ENCODE results near the gene MAPK10.

The MAPK10 gene

DNA sequence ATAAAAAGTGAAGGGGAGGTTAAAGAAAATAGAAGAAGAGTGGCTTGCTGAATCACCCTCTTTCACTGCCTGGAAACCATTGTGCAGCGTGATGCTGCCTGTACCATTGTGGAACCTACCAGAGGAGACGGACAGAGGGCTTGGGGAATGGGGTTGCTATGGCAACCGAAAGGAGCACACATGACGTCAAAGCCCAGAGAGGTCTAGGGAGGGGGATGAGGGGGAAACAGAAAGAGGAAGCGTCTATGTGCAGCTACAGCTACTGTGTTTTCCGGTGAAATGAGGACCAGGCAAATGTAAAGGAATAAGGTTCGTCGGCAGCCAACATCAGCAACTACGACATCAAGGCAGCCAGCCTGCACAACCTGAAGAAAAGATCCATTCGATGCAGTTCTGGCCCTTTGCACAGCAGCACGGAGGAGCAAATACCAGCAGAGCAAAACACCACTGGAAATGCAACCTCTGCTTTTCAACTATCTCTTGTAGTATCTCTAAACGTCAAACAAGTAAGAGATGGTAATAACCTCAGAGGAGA lies at the start of gene MAPK10:
TSS of gene MAPK10 (minus strand) at position 110 of the 535 bp plus-strand sequence.
- no peak for DNase-seq (ENCODE audit: low read depth in 2 of 2, low spot score in 1 of 2)

DNA sequence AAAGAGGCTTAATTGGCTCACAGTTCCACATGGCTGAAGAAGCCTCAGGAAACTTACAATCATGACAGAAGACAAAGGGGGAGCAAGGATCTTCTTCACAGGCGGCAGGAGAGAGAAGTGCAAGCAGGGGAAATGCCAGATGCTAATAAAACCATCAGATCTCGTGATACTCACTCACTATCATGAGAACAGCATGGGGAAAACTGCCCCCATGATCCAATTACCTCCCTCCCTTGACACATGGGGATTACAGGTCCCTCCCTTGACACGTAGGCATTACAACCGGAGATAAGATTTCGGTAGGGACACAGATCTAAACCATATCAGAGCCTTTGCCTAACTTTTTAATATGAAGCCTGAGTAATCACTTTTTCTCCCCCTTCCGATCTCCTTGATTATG lies 43.7 kb upstream of the MAPK10 start:
- DNase-seq (ENCODE audit: low read depth in 2 of 2, low spot score in 1 of 2) = no peak

DNA sequence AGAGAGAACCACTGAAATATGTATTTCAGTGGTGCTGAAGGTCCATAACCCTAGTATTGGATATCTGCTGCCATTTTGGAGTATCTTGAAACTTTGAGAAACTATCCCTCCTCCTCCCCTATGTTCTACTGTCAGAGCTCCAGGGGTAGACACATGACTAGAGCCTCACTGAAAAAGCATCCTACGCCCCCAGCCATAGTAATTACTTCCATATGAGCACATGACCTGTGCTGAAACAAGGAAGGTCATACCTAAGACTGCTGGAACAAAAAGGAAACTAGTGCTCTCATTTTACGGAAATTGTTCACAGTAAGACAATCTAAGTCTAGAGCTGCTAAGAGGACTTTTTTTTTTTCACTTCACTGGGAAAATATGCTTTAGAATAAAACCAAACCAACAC lies 42.0 kb upstream of the MAPK10 start:
- DNase-seq (ENCODE audit: low read depth in 2 of 2, low spot score in 1 of 2) = no peak

DNA sequence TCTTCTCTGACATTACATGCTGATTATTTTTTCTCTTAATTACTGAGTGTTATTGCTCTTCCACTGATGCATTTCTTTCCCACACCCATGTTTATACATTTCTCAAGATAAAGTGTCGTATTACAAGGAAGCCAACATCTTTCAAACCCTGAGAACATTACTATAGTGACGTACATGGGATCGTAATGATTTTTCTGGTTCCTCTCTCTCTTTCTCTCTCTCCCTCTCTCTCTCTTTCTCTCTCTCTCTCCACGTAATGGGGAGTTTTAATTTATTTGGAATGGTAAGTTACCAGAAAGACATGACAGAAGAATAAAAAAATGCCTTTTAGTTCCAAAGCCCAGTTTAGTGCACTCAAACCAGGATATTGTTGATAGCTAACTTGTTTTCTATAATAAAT lies 40.4 kb upstream of the MAPK10 start:
- DNase-seq (ENCODE audit: low read depth in 2 of 2, low spot score in 1 of 2) = no peak

DNA sequence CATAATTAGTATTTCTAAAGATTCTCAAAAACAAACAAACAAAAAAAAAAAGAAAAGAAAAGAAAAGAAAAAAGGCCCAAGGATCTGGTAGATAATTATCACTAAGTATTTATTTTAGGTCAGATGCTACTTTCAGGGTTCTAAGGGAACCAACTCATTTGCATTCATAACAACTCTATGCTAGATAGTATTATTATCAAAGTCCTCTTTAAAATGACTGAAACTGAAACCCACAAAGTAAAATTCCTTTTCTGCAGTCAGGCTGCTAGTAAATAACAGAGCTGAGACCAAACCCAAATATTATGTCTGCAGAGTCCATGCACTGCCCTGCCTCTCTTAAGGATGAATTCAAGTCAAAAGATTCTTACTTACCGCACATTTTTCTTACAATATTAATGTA lies 38.3 kb upstream of the MAPK10 start:
- no peak for DNase-seq (ENCODE audit: low read depth in 2 of 2, low spot score in 1 of 2)

DNA sequence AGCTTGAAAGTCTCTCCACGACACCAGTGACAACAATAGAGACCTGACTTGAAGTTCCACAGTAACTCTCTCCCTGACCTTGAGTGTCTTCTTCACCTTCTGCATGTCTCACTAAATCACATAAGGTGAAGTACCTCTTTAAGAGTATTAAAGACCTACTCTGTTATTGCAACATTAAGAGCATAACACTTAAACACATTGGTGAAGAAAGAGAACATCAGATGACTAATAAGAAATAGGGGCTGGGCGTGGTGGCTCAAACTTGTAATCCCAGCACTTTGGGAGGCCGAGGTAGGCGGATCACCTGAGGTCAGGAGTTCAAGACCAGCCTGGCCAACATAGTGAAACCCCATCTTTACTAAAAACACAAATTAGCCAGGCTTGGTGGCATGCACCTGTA lies 33.9 kb upstream of the MAPK10 start:
- no peak for DNase-seq (ENCODE audit: low read depth in 2 of 2, low spot score in 1 of 2)

DNA sequence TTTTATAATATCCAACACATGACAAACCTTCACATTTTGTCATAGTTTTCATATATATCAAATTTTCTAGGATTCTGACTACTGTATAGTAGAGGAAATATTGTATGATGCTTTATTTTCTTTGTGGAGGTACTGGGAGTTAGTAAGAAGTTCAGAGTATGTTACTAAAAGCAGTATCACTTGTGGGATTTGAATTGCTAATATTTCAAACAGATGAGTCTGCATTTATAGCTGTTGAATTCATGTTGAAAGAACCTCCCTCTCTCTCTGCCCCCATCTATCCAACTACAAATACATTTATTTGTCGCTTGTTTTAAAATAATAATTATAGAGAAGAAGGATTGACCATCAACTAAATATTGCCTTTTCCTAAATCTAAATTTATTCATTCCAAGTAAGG lies 29.8 kb upstream of the MAPK10 start:
- DNase-seq (ENCODE audit: low read depth in 2 of 2, low spot score in 1 of 2) = no peak

DNA sequence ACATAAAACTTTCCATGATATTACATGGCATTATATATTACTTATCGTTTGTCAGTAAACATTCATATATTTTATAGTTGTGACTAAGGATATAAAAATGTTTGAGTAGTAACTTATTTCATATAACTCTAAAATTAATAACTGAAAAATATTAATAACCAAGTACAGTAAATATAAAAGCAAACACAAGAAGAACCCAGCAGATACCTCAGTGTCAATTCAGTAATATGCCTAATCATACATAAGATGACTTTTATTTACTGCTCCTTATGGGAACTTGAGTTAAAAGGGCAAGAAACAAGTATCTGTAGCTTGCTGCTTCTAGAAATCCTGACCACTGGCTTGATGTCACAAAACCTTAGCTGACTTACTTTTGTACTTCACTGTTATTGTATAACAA lies 28.4 kb upstream of the MAPK10 start:
- no peak for DNase-seq (ENCODE audit: low read depth in 2 of 2, low spot score in 1 of 2)

DNA sequence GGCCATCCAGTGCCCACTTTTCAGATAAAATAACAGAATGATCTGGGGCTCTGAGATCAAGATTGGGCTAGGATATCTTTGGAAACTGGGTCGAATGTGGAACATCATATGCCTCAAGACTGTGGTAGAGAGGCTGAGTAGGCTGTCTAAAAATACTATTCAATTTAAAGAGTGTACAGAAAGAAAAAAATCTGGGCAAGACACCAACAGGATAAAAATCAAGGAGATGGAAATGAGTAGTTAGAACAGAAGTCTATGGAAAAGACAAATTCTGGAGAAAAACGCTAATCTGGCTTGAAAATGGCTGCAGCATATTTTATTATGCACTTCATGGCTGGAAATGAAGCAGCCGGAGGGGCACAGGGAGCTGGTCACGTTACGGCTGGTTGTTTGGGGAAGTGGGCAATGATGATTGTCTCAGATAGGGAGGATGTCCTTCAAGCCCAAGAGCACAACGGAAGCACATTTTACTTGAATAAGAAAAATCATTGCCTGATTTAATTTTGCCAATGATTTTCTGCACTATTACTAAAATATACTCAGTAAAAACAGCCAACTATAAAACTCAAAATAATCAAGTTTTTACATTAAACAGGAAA lies 27.1 kb upstream of the MAPK10 start:
- no peak for DNase-seq (ENCODE audit: low read depth in 2 of 2, low spot score in 1 of 2)

DNA sequence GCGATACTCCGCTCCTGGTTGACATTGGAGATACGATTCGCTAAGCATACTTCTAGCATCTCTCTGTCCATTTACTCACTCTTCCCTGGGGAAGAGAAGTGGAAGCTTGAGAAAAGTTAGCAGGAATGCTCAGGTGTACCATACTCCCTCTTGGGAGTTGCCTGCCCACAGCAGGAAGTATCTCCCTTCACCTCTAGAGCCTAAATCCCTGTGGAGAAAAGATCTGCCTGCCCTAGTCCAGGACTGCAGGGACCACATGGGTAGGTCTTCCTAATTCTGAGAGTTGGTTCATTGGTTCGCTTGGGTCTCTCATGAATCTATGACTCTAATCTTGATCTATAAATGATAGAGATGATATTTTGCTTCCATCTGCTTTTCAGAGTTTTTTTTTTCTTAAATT lies 26.3 kb upstream of the MAPK10 start:
- DNase-seq (ENCODE audit: low read depth in 2 of 2, low spot score in 1 of 2) = no peak

DNA sequence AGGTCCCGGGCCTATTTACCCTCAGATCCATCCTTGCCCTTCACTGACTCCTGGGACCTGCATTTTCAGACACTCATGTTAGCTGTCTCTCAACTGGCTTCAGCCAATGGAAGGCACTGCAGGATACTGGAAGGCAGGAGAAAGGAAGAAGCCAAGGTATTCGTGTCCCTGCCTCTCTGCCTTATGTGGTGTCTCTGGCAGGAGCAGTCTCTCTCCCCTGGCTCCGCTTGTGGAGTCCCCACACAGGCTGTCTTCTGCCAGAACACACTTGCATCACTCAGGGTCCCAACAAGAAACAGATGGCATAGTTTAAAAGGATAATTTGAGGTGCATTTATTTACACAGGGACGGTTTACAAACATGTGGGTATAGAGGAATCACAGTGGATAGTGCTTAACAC lies 21.6 kb upstream of the MAPK10 start:
- no peak for DNase-seq (ENCODE audit: low read depth in 2 of 2, low spot score in 1 of 2)

DNA sequence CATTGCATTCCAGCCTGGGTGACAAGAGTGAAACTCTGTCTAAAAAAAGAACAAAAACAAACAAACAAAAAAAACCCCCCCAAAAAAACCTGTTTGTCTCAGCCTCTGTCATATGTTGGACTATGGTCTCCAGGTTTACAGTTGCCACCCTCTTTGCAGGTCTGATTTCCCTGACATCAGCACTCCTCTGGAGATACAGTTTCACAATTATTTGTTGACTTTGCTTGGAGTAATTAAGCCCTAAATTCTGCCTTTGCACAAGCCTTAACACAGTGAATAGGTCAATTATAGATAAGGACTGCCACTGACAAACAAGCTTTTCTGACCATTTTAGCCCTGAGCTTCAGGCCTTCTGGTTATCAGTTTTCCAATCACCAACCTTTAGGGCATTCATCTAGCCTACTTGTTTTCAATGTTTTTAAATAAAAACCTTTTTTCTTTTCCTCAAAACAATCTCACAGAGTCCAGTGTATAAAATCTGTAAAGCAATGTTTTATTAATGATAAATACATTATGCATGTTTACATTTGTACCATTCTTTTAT lies 20.4 kb upstream of the MAPK10 start:
- DNase-seq (ENCODE audit: low read depth in 2 of 2, low spot score in 1 of 2) = no peak

DNA sequence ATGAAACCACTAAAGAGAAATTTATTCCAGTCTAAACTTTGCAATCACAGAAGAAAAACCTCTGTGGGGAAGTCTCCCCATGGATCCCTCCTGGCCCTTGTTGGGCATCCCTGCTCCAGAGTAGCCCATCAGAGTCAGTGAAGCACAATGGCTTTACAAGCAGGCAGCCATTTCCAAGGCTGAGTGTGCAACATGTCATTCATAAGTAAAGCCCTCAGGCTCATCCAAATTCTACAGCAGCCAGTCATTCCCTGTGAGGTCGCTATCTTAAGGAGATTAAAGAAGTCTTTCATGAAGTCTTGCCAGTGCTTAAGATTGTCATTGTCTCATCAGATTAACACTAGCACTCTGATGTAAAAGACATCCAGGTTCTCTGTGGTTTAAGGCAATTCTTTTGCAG lies 17.0 kb upstream of the MAPK10 start:
- no peak for DNase-seq (ENCODE audit: low read depth in 2 of 2, low spot score in 1 of 2)

DNA sequence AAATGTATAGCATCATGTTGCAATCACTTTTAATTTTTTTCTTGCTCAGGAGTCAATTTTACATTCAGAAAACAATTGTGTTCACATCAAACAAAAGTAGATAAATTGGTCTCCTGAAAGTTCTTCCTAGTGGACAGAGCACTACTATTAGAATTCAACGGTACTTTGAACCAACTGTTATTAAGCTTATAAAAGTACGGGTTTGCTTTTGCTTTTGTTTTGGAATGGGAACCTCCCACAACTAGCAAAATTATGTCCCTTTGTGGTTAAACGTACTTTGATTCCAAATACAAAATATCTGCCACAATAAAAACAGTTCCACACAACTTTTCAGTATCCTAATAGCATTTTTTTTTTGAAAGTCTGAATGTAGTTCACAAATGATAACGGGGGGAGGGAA lies 8.6 kb upstream of the MAPK10 start:
- DNase-seq (ENCODE audit: low read depth in 2 of 2, low spot score in 1 of 2) = no peak

DNA sequence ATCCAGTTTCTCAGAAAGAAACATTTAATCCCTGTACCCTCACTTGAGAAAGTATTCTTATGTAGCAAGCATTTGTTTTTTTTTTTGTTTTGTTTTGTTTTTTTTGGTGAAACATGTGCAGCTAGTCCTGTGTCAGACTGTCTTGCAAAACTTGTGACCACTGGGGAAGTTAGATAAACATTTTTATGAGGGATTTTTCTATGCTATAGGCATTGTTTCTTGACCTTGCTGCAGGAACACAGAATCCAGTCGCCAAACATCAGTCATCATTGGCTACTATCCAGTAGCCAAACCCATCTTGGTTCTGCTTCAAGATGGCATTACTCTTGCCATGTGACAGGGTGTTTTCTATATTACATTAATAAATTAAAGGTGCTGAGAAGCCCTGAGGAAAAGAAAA lies 7.7 kb upstream of the MAPK10 start:
- DNase-seq (ENCODE audit: low read depth in 2 of 2, low spot score in 1 of 2) = no peak

DNA sequence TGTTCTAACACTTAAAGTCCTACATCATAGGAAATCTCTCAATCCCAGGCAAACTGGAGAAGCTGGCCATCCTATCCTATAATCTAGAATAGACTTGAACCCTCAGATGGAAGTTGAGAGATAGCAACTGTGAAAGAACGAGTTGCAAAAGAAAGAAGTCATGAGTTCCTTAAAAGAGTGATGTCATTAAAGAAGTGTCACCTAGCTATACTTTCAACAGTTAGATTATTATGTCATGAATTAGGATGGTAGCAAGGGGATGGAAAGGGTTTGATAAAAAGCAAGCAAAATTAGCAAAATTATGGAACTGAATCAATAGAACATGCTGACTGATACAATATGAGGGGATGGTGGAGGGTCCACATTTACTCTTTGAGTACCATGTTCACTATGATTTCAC lies 7.1 kb upstream of the MAPK10 start:
- DNase-seq (ENCODE audit: low read depth in 2 of 2, low spot score in 1 of 2) = no peak

DNA sequence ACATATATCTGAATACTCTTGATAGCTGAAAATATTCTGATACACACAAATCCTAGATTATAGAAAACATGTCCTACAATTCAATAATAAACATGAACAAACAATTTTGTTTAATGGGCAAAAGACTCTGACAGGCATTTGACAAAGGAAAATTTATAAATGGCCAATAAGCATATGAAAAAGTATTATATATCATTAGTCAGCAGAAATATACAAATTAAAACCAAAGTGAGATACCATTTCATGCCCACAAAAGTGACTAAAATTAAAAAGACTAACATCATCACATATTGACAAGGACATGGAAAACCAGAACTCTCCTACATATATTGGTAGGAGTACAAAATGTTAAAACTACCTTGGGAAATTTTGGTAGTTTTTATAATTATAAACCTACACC lies 2.7 kb upstream of the MAPK10 start:
- DNase-seq (ENCODE audit: low read depth in 2 of 2, low spot score in 1 of 2) = no peak

DNA sequence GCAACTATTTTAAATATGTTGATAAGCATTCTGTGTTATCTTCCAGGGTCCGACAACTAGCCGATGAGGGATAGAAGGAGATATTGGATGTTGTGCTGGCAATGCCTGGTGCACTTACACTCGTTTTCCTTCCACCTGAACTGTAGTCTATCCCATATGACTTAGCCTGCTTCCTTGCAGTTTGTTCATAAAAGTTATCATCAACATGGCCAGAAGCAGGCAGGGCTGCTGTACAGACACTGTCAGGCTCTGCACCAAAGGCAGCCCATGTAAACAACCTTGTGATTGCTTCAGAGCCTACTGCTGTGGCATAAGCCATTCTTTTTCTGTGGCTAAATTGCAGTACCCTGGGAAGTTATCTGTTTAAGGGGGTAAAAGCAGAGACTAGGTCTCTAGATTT lies 1.6 kb downstream of the MAPK10 start:
- no peak for DNase-seq (ENCODE audit: low read depth in 2 of 2, low spot score in 1 of 2)

DNA sequence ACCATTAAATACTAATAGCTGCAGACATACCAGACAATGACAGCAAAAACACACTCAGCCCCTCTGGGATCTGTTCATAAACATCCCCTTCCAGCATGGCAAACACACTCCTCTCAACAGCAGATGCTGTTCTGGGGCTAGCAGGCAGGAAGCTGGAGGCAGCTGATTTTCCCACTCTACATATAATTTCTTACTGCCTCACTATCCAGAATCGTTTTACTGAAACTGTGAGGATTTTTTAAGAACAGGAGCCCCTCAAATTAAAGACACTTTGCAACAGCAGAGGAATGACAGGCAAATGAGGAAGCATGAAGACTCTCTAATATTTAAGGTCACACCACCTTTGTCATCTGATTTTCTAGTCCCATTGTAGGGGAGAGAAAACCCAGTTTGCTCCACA lies 2.2 kb downstream of the MAPK10 start:
- no peak for DNase-seq (ENCODE audit: low read depth in 2 of 2, low spot score in 1 of 2)

DNA sequence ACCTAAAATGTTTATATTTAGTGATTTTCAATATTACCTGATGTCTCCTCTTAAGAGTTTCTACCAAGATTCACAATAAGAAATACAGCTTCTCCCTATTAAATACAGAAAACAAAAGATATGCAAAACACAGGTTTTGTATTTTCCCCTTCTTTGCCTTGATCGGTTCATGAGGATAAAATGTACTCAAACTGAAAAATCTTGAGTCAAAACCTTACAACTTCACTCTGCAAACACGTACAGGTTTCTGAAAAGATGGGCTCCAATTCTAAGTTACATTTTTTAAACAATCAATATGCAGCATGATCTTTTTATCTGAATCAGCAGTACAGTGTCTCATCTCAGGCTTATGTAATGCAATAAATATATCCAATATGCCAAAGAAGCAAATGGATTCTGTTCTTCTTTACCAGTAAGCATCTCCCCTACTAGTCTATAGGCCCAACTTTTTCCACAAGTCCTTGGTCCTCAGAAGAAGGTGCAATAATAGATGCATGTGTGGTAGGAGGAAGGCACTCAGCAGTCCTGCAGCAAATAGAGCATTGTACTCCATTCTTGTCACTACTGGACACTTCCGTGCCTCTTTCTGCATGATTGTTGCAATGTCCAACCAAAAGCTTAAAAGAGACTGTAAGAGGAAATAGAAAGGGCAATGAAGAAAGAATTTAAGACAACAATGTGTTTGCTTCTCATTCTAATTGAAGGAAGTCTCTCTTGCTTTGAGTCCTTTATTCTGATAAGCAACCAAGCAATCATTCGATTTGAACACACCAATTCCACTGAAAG lies 3.2 kb downstream of the MAPK10 start:
- no peak for DNase-seq (ENCODE audit: low read depth in 2 of 2, low spot score in 1 of 2)

DNA sequence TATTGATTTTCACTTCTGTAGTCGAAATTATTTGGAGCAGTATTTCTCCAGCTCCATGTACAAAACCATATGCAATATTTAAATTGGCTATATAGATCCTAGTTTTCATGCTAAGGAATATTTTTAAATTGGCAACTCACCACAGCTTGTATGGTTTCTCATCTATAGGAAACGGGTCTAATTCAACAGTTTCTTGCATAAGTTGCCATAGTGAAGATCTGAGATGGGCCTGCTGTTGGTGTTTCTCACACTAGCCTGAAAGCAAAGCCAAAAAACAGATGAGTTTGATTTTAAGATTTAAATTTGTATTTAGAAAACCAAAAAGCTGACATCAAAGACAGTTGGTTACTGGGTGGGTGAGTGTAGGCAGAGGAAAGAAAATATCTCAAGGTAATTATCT lies 5.5 kb downstream of the MAPK10 start:
- no peak for DNase-seq (ENCODE audit: low read depth in 2 of 2, low spot score in 1 of 2)

DNA sequence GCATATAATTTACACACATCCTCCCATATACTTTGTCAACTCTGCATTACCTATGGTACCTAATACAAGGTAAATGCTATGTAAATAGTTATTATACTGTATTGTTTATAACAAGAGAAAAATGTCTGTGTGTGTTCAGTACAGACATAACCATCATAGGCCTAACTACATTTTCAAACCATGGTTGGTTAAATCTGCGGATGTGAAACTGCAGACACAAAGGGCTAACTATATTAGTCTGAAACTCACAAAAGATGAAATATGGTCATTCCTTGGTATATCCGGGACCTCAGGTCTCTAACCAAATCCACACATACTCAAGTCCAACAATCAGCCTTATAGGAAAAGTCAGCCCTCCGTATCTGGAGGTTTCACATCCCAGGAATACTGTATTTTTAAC lies 13.5 kb downstream of the MAPK10 start:
- no peak for DNase-seq (ENCODE audit: low read depth in 2 of 2, low spot score in 1 of 2)

DNA sequence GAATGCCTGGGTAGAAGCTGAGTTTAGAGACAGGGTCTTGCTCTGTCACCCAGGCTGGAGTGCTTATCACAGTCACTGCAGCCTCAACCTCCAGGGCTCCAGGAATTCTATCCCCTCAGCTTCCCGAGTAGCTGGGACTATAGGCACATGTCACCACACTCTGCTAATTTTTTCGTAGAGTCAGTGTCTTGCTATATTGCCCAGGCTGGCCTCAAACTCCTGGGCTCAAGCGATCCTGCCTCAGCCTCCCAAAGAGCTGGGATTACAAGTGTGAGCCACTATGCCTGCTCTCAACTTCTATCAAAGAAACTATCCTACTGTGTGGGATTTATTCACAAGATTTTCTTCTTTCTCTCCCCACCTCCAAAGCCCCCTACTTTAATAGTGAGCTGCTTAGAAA lies 15.7 kb downstream of the MAPK10 start:
- no peak for DNase-seq (ENCODE audit: low read depth in 2 of 2, low spot score in 1 of 2)
